ENCODE measurements around the gene CCSER1. TPM values are rescaled to one million over a fixed set of nuclear protein-coding genes. Genes with fewer than 3 reads are reported as not detected.

CCSER1 gene
- polyA plus RNA-seq, 3 donors = 0.09 to 0.75 (median 0.13) TPM

DNA sequence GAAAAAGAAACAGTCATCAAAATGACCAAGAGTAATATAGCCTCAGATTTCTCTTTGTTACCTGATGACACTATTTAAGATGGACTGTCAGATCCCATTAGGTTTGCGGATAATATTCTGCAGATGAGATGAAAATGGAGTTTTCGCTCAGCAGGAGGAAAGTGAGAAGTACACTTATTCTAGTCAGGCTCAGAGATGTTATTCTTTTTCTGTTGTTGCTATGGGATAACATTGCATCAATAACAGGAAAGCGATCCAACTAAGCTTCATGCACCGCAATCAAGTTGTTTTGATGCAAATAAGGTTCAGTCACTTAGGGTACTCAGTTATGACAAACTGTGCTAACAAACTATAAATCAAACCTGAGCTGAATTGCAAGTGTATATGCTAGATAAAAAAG is 415.0 kb downstream of the CCSER1 start:
- H3K4me1 ChIP-seq (ENCODE audit: control insufficient read depth in 1 of 2, insufficient read depth in 2 of 2, low read length in 2 of 2) = peaks cover 0 to 3% of the 10 kb centered on the region in 2 donors
- no peaks in the 10 kb centered on the region for H3K36me3 ChIP-seq (replicated peaks in 1 of 2; ENCODE audit: control insufficient read depth in 1 of 2, insufficient read depth in 2 of 2, low read length in 2 of 2)
- Mint-ChIP-seq H3K9me3 (no peaks in the 10 kb centered on the region), H3K4me1 (peaks cover 8% of the 10 kb centered on the region), H3K36me3 (no peaks in the 10 kb centered on the region), H3K4me3 (no peak overlapping the region), H3K27ac (no peak overlapping the region), H3K27me3 (ENCODE audit: low read depth in 3 of 3) (no peaks in the 10 kb centered on the region)
- intact Hi-C loops (cut with micrococcal nuclease) = no loop called here
- H3K27ac ChIP-seq (ENCODE audit: low read depth in 1 of 2, low read length in 2 of 2) = no peak overlapping the region
- no CpG with 5 or more reads among the region's 4 CpGs for WGBS (ENCODE audit: insufficient coverage)
- H3K4me2 ChIP-seq (replicated peaks; ENCODE audit: extremely low read depth, low read length, poor library complexity, severe bottlenecking) = no peak overlapping the region
- no peaks in the 10 kb centered on the region for H4K20me1 ChIP-seq (ENCODE audit: insufficient read depth, low read length)
- DNase-seq = no peak
- no peaks in the 10 kb centered on the region for H3K27me3 ChIP-seq (ENCODE audit: control insufficient read depth in 2 of 2, insufficient read depth in 2 of 2, low read length in 2 of 2)
- H3K9ac ChIP-seq (ENCODE audit: insufficient read depth, low read length, poor library complexity, severe bottlenecking) = no peak overlapping the region
- H3K79me2 ChIP-seq (ENCODE audit: insufficient read depth, low read length) = no peaks in the 10 kb centered on the region
- no peaks in the 10 kb centered on the region for H3K9me3 ChIP-seq (replicated peaks in 1 of 2; ENCODE audit: control insufficient read depth in 1 of 2, insufficient read depth in 1 of 2, low read length in 2 of 2)
- no peak overlapping the region for H3K4me3 ChIP-seq (replicated peaks in 1 of 3; ENCODE audit: low read depth in 2 of 3, low read length in 3 of 3)
- TF ChIP-seq, protein P1, sequence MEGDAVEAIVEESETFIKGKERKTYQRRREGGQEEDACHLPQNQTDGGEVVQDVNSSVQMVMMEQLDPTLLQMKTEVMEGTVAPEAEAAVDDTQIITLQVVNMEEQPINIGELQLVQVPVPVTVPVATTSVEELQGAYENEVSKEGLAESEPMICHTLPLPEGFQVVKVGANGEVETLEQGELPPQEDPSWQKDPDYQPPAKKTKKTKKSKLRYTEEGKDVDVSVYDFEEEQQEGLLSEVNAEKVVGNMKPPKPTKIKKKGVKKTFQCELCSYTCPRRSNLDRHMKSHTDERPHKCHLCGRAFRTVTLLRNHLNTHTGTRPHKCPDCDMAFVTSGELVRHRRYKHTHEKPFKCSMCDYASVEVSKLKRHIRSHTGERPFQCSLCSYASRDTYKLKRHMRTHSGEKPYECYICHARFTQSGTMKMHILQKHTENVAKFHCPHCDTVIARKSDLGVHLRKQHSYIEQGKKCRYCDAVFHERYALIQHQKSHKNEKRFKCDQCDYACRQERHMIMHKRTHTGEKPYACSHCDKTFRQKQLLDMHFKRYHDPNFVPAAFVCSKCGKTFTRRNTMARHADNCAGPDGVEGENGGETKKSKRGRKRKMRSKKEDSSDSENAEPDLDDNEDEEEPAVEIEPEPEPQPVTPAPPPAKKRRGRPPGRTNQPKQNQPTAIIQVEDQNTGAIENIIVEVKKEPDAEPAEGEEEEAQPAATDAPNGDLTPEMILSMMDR (IDR thresholded peaks at IDR 0.05) = no peak
- H2AFZ ChIP-seq (ENCODE audit: insufficient read depth, low read depth, low read length, poor library complexity, severe bottlenecking) = no peak overlapping the region

DNA sequence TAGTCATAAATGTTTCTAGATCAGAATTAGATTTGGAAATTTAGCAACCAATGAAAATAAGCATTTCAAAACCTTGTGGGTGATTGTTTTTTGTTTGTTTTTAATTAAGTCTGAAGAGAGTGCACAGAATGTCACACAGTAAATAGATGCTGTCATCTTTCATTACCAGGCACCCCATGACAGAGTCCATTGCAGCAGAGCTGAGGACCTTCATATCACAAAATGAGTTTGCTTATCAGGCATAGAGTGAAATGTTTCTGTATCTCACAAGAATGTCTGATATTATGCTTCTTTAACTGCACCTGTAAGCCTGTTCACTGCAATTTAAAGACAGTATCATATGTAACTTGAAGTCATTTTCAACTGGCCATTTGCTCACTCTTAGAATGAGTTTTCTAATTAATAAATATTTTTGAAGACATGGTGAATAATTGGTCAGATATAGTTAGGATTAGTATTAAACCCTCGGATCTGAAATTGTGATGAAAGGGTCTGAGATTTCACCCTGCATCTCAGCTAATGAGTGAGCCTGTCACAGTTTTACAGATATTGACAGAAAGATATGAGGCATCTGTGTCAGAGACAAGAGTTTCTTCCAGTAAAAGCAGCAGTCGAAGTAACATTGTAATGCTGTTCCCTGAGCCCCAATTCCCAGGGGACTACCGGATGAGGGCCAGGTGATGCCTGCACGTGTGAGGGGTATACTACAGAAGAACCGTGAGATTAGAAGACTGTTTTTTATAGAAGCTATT is 416.4 kb downstream of the CCSER1 start:
- H3K27ac ChIP-seq (ENCODE audit: low read depth in 1 of 2, low read length in 2 of 2) = no peak overlapping the region
- no peak overlapping the region for H2AFZ ChIP-seq (ENCODE audit: insufficient read depth, low read depth, low read length, poor library complexity, severe bottlenecking)
- 85% methylated on average over 5 of the region's 5 CpGs for WGBS (ENCODE audit: insufficient coverage)
- Mint-ChIP-seq H3K27ac (no peak overlapping the region), H3K36me3 (no peaks in the 10 kb centered on the region), H3K9me3 (no peaks in the 10 kb centered on the region), H3K4me1 (peaks cover 8% of the 10 kb centered on the region), H3K4me3 (no peak overlapping the region), H3K27me3 (ENCODE audit: low read depth in 3 of 3) (no peaks in the 10 kb centered on the region)
- H3K79me2 ChIP-seq (ENCODE audit: insufficient read depth, low read length) = no peaks in the 10 kb centered on the region
- no peak for DNase-seq
- H3K27me3 ChIP-seq (ENCODE audit: control insufficient read depth in 2 of 2, insufficient read depth in 2 of 2, low read length in 2 of 2) = no peaks in the 10 kb centered on the region
- TF ChIP-seq, protein P1 (IDR thresholded peaks at IDR 0.05) = no peak
- intact Hi-C loops (cut with micrococcal nuclease) = no loop called here
- no peak overlapping the region for H3K4me2 ChIP-seq (replicated peaks; ENCODE audit: extremely low read depth, low read length, poor library complexity, severe bottlenecking)
- no peaks in the 10 kb centered on the region for H4K20me1 ChIP-seq (ENCODE audit: insufficient read depth, low read length)
- no peaks in the 10 kb centered on the region for H3K9me3 ChIP-seq (replicated peaks in 1 of 2; ENCODE audit: control insufficient read depth in 1 of 2, insufficient read depth in 1 of 2, low read length in 2 of 2)
- no peak overlapping the region for H3K9ac ChIP-seq (ENCODE audit: insufficient read depth, low read length, poor library complexity, severe bottlenecking)
- H3K4me3 ChIP-seq (replicated peaks in 1 of 3; ENCODE audit: low read depth in 2 of 3, low read length in 3 of 3) = no peak overlapping the region
- H3K4me1 ChIP-seq (ENCODE audit: control insufficient read depth in 1 of 2, insufficient read depth in 2 of 2, low read length in 2 of 2) = peaks cover 0 to 3% of the 10 kb centered on the region in 2 donors
- no peaks in the 10 kb centered on the region for H3K36me3 ChIP-seq (replicated peaks in 1 of 2; ENCODE audit: control insufficient read depth in 1 of 2, insufficient read depth in 2 of 2, low read length in 2 of 2)

Measured in CD14-positive monocyte (primary cell).